Cardiac septum (tissue), 1 donor: ENCODE results near the gene RADIL. TPM values are rescaled to one million over a fixed set of nuclear protein-coding genes. Genes with fewer than 3 reads are reported as not detected.
A peak's percentile ranks its signal among the peaks of the same experiment; 100 is the strongest.

ENCODE experiments used
- DNase-seq: peaks from one replicate; pipeline ENCODE4 v3.0.0-alpha.2; 2020; ENCODE audit warnings: low spot score
- intact Hi-C: fragments of 100-400 bp; cut with DNase I; formaldehyde crosslinking; loops from one replicate; pipeline ENCODE4 v1.14.0; 2022
- total RNA-seq: library from RNA; stranded (reverse); fragmentation: NEBNext Ultra II Directional; extraction: Animal tissue kit (Norgen Biotek cat#: 25700); gene quantifications from one replicate; pipeline ENCODE4 v1.2.1, GENCODE V29; 2021
- donor health status: DM: no; HTN: no; CAD: no.

The RADIL gene
- total RNA-seq, 1 donor from 2014 or later = 2.5 TPM

GRCh38 chr7:4766666-4767519 is 116.6 kb downstream of the RADIL start:
- intact Hi-C loops = no loop called here
- DNase-seq = no peak

DNA sequence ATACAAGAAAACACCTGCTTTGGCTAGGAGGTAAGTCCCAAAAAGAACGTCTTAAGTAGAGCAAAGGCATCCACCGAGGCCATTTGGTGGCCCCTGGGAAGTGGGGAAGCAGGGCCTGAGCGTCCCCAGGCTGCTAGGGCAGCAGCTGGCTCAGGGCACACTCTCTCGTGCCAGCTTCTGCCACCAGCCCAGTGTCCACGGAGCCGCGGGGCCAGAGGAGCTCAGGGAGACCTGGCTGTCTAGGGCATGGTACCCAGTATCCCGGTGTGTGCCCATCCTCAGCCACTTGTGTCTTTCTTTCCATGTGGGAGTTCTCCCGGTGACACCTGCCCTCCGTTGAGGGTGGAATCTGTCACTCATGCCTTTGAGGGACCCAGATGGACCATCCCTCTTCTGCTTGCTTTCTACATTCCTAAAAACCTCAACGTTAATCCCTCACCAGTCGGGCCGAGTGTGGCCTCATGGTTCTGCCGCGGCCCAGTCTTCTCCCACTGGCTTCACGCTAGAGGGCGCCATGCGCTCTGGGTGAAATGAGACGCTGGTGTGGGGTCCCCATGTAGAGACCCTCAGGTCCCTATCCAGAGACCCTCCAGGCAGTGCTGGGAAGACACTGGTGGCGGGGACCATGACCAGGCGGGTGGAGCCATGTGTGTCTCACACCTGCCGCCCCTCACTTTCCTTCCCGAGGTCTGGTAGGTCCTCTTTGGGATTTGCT is 117.6 kb downstream of the RADIL start:
- intact Hi-C loops = no loop called here
- no peak for DNase-seq

DNA sequence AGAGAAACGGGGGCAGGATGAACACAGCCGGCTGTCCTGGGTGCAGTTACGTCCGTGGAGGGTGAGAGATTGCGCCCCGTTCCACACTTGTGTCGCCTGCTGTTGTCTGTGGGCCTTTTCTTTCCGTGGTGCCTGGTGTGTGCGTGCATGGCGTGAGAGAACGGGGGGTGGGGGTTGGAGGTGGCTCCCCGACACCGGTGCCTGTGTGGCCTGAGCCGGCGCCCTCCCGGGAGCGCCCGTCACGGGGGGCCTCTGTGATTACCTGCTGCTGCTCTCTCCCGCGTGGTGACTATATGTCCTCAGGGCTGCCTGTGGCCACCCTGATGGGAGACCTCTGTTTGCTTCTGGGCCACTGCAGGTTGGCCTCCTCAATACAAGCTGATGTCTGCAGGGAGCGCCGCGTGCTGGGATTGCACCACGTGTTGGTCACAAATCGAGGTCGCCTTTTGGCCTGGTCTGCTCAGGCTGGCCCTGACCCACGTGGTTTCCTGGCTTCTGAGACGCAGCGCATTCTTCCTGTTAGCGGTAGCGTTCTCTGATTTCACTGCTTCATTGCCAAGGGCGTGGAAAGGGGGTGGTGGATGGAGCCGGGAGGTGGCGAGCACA is 119.0 kb downstream of the RADIL start:
- intact Hi-C loops = no loop called here
- DNase-seq = no peak

DNA sequence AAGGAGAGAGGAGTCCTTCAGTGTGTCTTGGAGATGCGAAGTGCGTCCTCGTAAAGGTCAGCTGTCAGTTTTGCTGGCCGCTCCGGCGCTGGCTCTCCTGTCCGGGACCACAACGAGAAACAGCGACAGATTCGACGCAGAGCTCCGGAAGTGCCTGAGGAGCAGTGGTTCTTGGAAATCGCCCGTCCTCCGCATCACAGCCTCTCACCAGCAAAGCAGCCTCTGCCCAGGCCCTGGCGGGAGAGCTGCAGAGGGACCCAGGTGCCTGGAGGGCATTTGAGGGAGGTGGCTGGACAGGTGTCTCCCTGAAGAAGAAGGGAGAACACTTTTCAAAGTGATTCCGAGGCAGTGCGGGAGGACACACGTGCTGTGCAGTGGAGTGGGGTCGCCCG is 119.7 kb downstream of the RADIL start:
- DNase-seq = no peak
- intact Hi-C loops = no loop called here

- DNase-seq = no peak
- intact Hi-C loops = no loop called here
These were observed 120.3 kb downstream of the RADIL start for GRCh38 chr7:4763091-4763793.

DNA sequence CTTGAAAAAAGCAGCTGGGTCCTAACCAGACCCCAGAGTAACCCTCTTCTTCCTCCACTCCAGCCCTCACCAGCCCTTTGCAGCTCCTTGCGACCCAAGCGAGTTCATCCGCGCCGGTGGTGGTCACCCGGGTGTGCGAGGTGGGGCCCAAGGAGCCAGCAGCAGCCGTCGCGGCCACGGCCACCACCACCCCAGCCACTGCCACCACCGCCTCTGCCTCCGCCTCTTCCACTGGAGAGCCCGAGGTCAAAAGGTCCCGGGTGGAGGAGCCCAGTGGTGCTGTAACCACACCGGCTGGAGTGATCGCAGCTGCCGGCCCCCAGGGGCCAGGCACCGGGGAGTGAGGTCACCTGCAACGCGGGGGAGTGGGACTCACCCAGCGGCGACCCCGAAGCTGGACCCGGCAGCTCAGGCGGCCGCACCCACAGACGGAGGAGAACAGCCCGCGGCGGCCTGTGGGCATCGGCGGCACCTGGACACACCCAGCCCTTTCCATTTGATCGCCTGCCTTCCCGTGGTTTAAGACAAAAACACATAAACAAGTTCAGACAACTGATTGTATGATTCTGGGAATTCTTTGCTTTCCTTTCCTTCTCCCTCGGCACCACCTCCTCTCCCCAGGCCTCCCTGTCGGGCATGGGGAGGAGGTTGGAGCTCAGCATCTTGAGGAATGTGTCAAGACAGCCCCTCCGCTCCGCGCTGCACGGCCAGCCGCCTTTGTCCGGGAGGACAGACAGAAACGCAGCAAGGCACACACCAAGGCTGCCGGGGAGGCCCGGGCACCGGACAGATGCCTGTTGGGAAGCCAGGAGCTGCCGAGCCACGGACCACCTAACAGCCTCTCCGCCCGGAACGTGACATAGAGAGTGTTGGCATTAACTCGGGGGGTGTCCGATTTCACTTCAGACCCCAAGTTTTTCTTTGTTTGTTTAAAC is 121.1 kb downstream of the RADIL start:
- DNase-seq = no peak
- intact Hi-C loops = no loop called here

DNA sequence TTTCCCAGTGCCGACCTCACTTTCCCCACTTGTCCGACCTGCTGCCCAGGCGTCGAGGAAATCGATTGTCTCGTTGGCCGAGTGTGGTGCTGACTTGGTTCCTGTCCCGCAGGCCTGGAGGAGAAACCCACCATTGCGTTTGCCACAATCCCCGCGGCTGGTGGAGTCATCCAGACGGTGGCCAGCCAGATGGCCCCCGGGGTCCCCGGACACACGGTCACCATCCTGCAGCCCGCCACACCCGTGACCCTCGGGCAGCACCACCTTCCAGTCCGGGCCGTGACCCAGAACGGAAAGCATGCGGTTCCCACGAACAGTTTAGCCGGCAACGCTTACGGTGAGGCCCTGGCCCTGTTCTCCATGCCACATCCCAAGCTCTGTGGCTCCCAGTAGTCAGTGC is 122.6 kb downstream of the RADIL start:
- no peak for DNase-seq
- intact Hi-C loops = no loop called here

DNA sequence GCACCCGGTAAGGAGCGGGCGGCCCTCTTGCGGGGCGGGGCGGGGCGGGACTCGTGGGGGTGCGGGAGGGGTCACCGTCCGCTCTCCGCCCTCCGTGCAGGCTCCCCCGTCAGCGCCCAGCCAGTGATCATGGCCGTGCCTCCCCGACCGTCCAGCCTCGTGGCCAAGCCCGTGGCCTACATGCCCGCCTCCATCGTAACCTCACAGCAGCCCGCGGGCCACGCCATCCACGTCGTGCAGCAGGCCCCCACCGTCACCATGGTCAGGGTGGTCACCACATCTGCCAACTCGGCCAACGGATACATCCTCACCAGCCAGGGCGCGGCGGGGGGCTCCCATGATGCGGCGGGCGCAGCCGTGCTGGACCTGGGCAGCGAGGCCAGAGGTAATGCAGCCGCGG is 124.3 kb downstream of the RADIL start:
- intact Hi-C loops = no loop called here
- no peak for DNase-seq

DNA sequence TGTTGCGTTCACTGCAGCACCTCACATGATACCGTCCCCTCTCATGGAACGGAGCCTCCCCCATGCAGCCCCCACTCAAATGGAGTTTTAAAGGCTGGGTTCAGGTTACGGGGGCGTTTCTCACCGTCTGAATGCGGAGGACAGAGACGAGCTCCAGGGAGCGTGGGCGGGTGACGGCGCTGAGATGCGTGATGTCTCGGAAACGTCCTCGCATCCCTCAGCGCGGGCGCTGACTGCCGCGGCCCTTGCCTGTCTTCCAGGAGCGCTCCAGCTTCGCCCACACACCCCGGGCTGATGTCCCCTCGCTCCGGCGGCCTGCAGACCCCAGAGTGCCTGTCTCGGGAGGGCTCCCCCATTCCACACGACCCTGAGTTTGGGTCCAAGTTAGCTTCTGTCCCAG is 124.7 kb downstream of the RADIL start:
- DNase-seq = no peak
- intact Hi-C loops = no loop called here

DNA sequence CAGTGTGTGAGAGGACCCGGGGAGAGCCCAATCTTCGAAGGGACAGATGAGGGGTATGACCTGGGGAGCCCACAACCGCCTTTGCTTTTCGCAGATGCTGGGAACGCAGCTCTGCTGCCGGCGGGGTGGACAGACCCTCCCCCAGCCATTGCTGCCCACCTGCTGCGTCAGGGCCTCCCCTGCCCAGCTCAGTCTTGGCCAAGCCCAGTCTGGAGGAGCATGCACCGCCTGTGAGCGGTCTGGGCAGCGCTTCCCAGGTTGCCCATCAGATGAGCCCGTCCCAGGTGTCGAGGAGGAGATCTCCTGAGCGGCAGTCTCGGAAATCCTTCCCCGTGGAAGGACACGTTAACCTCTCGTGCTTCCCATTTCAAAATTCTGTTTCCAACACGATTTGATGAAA is 125.4 kb downstream of the RADIL start:
- no peak for DNase-seq
- intact Hi-C loops = no loop called here

GRCh38 chr7:4755045-4755444 is 128.5 kb downstream of the RADIL start:
- DNase-seq = no peak
- intact Hi-C loops = no loop called here

GRCh38 chr7:4754433-4755010 is 129.0 kb downstream of the RADIL start:
- no peak for DNase-seq
- intact Hi-C loops = loop anchor here (1.0 to 5.0 kb wide), 2 partner anchors 112 to 143 kb away; no protein-coding TSS in a partner anchor

GRCh38 chr7:4753598-4754432 is 129.7 kb downstream of the RADIL start:
- intact Hi-C loops = loop anchor here (1.0 to 5.0 kb wide), 2 partner anchors 112 to 143 kb away; no protein-coding TSS in a partner anchor
- peak; percentile 95 for DNase-seq

GRCh38 chr7:4751398-4751947 is 132.0 kb downstream of the RADIL start:
- DNase-seq = no peak
- intact Hi-C loops = loop anchor here (5.0 kb wide), 1 partner anchor 109 kb away; no protein-coding TSS in a partner anchor

DNA sequence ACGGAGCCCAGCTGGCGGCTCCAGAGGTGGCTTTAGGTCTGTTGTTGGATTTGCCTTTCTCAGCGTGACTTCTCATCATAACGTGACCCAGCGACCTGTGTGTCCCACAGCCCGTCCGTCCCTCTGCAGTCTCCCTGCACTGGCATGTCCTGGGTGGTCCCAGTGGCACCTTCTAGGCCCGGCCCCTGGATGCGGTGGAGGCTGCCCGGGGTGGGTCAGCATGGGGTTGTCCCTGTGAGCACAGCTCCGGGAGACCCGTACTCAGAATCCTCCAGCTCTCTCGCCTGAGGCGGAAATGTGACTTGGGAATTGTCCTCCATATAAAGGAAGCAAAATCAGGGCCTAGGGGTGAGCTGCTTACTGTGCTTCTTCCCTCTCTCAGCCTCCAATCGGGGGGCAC is 133.7 kb downstream of the RADIL start:
- intact Hi-C loops = loop anchor here (5.0 kb wide), 1 partner anchor 107 kb away; no protein-coding TSS in a partner anchor
- DNase-seq = no peak

- intact Hi-C loops = no loop called here
- DNase-seq = no peak
These were observed 134.2 kb downstream of the RADIL start for GRCh38 chr7:4749363-4749762.
